GM18858 (cell line): ENCODE measurements around the gene CELF2.
A peak's percentile ranks its signal among the peaks of the same experiment; 100 is the strongest.

Experiments used
- ATAC-seq: cut with Tn5 transposase; IDR thresholded peaks from one replicate; pipeline ENCODE4 v1.9.1; 2021; ENCODE audit not compliant: unreplicated experiment

CELF2 gene

DNA sequence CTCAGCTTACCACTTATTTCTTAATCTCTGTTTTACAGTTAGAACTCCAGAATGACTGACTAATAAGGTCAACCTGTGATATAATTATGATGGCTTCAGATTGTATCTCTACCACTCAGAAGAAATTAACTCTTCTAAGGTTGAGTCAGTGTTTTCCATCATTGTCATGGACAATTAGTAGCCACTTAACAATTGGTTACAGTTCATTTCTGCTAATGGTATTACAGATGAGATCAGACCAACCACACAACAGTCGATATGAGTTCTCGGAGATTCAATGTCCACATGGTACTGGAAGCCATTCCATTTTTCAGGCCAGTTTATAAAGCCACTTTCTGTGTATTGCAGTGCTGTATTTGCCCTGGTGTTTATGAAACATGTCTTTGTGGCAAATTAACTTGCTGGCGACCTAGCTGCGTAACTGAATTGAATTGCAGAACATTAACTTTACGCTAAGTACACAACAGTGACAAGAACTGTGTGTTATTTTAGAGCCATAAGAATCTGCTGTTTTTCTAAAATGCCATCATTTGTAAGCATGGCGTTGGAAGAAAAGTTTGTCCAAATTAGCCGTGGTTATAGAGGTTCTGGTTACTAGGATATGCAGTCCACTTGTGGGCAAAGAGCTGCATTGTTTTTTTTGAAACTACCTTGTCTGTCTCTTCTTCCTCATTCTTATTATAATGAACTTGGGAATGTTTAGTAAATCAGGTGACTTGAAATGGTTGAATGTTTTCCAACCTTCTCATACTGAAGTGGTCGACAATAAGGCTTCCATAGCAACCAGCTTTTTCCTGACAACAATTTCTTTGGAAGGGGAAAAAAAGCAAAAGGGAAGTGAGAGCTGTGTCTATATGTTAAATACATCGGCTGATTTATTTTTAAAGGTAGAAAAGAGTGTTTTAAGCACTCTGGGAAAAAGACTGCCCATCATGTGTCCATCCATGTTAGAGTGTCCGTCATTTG, 76.4 kb downstream of the CELF2 start:
- no peak for ATAC-seq

DNA sequence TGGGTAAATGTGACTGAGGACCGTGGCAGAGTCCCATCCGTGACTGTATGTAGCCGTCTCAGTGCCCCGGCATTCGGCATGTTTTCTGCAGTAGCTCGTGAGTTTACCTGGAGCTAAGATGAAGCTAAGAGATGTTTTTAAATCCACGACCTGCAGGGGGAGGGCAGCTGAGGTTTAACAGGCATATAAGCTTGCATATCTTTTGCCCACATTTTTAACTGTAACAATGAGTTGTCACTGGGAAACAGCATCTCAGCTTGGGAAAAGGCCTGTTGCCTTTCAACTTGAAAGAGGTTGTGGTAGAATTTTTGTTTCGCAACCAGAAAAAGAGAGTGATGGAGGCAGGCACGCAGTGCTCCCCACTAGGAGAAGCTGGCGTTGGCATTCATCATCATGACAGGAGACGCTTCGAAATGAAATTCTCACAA, 77.7 kb downstream of the CELF2 start:
- ATAC-seq: no peak

DNA sequence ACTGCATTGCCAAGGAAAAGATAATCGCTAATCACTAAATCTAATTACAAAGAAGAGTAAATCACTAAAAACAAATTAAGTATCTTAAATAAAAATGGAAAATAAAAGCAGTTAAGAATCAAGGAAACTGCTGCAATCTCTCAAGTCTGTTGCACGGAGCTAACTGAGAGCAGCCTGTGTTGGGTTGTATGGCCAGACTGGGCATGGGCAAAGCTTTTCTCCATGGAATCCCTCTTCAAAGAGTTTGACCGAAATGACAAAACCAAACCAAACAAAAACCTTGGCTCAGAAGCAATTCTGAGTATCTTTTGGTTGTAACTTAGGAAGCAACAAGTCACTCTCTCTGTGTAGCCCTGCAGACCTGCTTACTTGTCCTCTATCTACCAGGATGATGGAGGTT, 78.8 kb downstream of the CELF2 start:
- no peak for ATAC-seq

DNA sequence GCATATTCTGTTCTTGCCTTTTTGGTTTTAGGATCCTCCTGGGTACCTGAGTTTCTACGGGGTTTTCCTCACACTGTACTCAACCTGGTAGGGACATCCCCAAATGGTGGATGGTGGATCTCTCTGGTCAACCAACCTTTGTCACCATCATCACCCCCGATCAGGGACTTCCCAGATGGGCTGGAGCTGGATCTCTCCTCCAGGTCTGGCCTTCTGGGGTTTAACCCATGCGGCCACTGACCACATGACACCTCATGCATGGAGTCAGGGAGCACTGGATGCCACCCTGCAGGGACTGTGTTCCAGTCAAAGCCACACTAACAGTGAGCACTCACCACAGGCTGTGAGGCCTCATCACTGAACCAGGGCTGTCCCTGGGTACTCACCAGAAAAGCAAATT, 80.0 kb downstream of the CELF2 start:
- ATAC-seq: peak; percentile 64

DNA sequence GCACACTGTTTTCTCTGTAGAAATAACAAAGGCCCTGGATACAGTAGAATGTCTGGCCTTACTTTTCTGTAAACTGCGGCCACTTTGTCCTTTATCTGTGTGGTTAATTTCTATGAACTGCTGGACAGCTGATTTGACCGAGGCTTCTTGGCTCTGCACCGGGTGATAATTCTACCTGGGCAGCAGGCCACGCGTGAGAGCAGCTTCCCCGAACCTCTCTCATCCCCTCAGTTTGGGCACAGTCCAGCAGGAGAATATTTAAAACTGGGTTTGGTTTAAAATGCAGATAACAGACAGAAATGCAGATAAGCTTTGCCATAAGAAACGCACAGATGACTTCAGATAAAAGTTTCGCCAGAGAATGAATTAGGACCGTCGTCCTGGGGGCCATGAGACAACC, 81.0 kb downstream of the CELF2 start:
- ATAC-seq: no peak

DNA sequence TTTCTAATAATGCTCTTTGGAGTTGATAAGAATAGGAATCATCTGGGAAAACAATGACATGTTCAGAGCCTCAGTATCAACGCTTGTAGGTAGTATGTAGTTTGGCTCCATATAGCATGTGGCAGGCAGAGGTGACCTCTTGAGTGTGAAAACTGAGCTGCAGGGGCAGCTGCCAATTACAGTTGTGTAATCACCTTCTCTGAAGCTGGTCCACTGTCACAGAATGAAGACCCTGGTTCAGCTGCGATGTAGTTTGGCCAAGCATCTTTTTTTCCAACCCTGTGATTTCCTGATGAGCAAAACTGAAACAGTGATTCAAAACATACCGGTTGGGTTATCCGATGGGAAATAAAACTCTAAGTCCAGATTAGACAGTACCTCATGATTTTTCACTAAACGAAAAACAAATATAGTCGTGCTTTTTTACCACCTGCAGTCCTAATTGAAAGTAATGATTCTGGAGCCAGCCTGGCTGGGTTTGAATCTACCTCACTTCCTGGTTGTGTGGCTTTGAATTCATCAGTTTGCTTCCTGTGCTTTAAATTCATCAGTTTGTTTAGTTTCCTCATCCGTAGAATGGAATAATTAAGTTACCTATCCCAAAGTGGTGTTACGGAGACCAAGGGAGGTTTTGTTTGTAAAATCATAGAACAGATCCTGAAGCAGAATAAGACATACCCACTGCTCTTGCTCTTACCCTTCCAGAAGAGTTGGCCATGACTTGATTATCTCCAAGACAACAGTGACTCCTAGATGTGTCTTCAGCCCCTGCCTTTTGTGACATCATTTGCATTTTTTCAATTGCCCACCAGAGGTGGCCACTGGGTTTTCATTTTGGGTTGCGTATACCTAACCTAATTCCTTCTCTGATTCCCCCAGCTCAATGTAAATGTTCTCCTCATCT, 87.4 kb downstream of the CELF2 start:
- ATAC-seq: no peak

DNA sequence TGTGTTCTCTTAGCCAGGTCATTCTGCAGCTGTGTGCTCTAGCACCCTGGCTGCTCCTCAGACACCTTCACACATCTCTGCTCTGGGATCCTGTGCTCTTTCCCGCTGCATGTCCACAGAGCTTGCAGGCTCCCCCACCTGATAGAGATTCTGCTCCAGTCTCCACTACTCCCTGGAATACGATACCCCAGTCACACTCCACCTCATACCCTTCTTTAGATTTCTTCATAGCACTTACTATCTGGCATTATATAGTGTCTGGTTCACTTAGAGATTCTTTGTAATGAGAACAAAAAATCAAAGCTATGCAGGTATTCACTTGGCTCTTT, 88.0 kb downstream of the CELF2 start:
- no peak for ATAC-seq

DNA sequence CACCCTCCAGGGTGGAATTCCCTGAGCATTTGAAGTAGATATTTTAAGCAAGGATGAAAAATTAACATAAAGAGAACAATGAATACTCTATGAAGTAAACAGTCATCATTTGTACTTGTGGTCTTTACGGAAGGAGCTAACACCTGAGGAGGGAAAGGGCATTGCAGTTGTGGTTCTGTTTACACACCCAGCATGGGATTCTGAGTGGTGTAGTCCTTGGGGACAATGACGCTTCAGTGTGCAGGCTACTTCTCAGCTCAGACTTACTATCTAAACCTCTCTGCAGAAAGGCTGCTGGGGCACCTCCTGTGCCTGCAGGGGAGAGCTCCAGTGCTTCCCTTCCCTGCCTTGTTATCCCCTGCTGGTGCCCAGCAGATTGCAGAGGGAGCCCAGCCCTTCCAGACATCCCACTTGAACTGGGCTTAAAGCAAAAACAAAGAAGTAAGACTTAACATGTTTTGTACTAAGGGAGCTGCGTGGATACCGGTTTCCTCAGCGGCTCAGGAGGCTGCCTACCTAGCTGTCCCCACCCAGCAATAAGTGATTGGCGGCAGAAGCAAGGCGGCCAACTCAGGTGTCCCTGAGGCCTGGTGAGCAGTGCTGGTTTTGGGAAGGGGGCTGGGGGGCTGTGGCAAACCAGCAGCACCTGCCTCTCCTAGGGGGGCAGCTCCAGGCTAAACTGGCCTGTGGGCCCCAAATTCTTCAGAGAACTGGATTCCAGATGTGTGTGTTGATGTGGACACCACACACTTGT, 89.1 kb downstream of the CELF2 start:
- ATAC-seq: peak; percentile 50

DNA sequence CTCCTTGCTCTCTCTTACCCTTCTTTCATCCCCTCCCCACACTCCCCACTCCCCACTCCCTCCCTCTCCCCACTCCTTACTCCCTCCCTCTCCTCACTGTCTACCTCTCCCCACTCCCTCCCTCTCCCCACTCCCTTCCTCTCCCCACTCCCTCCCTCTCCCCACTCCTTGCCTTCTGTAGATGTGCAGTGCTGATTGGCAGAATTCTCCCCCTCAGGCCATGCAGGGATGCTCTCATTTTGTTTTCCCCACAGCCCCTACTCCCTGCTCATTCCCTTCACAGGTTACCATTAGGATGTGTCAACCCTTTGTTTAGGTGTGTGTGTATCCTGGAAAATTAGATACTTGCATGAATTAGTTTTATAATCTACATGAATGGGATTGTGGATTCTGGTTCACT, 90.3 kb downstream of the CELF2 start:
- no peak for ATAC-seq

DNA sequence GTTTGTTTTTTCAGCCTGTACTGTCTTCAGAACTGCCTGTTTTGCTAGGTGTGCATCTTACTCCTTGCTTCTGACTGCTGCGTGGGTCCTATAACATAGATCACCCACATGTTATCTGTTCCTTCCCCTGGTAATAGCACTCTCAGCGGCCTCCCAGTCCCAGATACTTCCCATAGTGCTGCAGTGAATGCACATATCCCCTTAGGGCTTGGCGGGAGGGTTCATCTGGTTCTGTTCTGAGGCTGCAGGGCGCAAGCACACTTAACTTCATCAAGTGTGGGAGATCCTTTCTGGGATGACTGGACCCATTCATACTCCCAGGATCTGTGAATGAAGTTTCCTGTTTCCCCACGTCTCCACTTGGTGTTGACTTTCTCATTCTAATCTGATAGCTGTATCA, 90.7 kb downstream of the CELF2 start:
- no peak for ATAC-seq

DNA sequence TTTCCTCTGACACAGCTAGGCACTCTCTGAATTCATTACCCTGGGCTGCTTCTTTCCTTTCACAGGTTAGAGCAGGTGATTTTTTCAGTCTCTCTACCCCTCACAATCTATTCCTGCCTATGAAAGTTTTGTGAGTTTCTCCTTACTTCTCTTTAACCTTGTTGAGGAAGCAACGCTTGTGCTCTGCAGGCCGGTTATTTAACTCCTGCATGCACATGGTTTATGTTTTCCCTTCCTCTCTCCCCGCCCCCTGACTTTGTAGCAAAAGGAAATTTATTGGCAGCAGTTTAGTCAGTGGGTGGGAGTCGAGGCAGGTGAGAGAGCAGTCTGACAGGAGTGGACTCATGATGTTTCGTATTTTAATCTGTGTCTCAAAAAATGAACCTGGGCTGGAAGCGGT, 91.9 kb downstream of the CELF2 start:
- ATAC-seq: no peak

DNA sequence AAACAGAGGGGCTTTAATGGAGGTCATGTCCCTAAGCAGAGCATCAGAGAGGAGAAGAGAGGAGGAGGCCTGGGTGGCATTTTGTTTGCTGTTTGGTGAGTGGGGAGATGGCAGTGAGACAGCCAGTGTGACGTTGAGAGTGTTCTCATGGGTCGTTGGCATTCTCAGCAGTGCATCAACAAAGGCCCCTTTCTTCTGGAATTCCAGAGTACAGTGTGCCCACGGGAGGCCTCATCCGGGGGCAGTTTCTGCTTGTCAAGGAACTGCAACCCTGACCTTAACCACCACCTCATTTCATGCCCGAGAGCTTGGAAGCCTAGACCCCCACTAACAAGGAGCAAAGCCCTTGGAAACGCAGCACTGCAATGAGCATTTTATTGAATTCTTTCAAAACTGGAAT, 92.9 kb downstream of the CELF2 start:
- no peak for ATAC-seq

DNA sequence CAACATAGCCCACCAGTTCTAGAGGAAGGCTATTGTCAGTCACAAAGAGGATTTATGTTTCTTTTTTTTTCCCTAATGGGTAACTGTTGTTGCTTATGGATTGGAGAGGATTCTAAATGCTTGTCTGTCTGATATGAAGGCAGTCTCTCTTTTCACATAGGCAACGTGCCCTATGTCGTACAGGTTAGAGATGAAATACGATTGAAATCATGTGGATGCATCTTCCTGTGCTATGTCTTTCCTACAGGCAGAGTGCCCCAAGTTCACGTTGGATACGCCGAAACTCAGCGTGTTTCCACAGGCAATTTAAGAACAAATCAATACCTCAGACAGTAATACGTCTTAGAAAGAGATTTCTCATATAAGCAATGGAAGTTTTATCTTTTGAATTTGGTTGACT, 93.8 kb downstream of the CELF2 start:
- no peak for ATAC-seq

DNA sequence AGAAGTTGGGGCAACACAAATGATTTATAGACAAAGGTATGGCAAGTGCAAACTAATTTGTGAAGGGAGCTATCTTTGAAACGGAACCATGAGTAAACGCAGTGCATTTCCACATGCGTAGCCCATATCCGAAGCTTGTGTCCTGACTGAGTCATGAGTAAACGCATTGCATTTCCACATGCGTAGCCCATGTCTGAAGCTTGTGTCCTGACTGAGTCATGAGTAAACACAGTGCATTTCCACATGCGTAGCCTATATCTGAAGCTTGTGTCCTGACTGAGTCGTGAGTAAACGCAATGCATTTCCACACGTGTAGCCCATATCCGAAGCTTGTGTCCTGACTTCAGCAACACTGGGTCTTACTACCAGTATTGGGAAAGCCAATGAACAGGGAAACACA, 95.0 kb downstream of the CELF2 start:
- ATAC-seq: no peak

DNA sequence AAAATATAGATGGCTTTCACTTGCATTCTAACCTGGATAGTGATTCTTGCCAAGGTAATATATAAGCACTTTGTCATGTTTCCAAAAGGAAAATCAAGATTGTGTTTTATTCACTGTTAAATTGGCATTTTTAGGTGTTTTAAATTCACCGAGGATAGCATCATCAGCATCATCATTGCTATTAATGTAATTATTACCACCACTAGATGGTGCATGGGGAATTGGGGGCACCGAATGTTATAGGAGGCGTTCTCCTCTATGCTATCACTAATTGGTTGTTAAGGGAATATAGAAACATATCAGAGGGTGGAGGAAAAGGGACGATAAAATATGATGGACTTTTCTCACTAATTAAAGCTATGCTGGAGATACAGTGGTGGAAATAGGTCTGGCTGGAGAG, 95.5 kb downstream of the CELF2 start:
- ATAC-seq: peak; percentile 56

DNA sequence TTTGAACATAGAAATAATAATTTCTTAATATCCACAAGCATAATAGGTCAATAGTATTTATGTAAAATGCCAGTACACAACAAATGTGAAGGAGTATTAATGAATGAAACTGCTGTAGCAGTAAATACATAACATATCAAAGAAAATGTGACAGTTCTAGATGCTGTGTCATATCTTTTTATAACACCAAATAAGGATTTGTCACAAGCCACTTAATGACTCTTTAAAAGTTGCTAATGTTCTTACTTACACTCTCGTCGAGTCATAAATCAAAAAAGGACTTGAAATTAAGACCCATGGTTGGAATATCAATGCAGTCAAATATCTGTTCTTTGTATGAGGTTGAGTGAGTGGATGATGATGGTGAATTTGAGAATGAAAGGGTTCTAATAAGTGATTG, 96.6 kb downstream of the CELF2 start:
- no peak for ATAC-seq

DNA sequence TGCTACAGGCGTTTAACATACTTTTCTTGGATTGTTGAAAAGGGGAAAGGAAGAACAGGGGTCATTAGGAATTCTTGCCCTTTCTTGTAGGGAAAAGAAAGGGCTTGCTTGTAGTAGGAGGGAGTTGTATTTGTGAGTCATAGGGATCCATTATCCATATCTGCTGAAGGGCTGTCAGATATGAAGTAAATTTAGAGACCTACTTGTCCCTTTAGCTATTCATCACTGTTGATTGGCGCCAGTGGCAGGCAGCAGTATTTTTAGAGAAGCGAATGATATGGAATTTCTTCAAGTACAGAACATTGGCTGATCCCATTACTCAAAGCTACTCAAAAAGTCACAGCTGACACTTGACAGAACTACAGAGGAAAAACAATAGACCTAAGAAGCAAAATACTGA, 97.7 kb downstream of the CELF2 start:
- ATAC-seq: no peak

DNA sequence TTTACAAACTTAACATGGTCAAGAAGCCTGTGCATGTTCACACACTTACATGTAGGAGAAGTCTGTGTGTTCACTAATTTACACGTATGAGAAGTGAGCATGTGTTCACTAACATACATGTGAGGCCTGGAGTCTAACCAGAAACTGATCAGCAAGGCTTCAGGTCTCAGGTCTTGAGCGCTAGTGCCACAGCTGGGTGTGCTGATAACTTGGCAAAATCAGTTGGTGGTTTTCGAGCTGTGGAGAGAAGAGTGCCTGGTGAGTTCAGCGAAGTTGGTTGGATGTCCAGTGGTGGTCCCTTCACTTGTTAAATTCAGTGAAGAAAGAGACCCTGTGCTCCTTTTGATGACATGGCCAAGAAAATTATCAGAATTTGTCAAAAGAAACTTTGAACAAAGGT, 98.7 kb downstream of the CELF2 start:
- ATAC-seq: no peak

DNA sequence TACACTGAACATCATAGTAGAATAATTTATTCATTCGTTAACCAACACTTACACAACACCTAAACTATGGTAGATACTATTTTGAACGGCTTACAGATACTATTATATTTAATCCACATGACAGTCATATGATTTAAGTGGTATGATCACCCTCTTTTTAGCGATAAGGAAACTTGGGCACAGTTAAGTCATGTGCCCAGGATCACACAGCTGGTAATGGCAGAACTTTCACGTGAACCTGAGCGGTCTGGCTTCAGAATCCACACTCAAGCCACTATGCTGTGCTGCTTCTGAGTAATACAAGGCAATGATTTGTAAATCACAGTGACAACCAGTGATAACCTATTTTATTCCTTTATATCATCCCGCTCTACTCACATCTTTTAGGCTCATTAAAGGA, 99.1 kb downstream of the CELF2 start:
- ATAC-seq: no peak

DNA sequence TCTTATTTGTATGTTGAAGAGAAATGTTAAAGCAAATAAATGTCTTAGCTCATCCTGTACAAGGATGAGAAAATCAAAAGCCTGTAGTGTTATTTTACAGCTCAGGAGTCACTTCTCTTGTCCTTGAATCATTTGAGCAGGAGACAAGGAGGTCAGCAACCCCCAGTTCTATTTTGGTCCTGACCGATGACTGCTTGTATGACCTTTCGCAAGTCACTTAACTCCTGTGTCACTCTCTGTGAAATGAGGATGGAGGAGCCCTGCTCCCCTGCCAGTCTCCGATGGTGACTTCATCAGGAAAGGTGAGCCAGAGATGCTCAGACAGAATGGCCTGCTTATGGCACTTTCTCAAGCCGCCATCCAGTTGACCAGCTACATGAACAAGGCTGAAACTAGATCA, 101.0 kb downstream of the CELF2 start:
- no peak for ATAC-seq

DNA sequence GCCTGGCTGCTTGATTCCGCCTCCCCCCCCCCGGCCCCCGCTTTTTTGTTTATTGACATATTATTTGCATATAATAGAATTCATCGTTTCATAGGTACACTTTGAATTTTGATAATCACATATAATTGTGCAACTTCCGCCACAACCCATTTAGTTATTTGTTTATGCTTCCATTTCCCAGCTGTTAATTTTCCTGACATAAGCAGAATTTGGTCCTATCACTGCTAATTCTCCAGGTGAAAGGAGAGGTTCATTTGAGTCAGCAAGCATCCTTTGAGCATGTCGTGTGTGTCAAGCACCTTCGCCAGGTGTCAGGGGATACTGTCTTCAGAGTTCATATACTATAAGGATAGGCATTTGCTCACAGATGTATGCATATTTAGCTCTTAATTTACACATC, 102.2 kb downstream of the CELF2 start:
- ATAC-seq: no peak
